Stimulated activated CD4-positive, alpha-beta T cell treated with anti-CD3 and anti-CD28 coated beads, Interleukin-4, amount 100 ng/mL, for 48 hours (primary cell): ENCODE results near the gene DRAM2.
A peak's percentile ranks its signal among the peaks of the same experiment; 100 is the strongest.
"Not testable (repeated sequence)": the region's sequence is repeated elsewhere in the genome, so short reads cannot be mapped to it uniquely, and the experiment has no call there.

Experiments used
- DNase-seq, 2 donors: peaks; one replicate each; pipeline ENCODE4 v3.0.0-alpha.2; 2020; ENCODE audit warnings: low read depth in 2 of 2

DRAM2 gene

GRCh38 chr1:111142356-111142975 lies 2.6 kb upstream of the DRAM2 start:
- DNase-seq: no peak

DNA sequence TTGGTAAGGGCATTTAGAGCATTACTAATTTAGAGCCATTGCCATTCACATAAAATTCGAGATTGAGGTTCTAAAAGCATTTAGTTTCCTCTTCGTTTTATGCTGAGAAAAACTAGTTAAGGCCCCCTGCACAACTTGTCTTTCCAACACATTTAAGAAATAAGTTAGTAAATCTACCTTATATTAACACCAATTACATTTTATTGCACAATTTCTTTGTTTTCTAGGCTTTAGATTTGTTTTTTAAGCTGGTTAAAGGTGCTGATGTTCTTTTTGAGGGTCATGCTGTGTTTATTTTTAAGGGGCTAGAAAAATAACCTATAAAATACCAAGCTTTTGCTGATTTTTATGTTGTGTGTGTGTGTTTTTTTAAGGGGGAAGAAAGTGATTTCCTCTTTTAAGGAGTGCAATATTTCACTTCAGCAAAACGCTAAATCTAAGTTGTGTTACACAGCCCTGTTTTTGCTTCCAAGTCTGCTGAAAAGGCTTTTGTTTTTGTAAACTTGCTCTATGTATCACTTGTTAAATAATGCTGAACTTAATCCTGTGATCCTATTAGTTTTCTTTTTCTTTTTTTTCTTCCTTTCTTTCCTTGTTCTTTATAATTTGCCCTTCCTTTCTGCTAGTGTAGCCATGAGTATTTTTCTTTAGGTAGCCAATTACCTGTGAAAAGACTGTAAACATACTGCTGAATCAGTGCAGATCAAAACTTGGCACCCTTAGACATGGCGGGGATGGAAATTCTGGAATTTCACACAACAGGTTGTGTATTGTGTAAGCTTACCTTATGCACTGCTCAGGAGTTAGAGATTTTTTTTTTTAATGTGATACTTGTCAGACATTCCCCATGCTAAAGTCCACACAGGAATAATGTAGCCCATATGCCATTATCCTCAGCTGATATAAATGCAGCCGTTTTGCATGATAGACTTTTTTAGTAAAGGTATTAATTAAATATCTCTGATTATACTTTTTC lies 1.6 kb upstream of the DRAM2 start:
- DNase-seq: no peak

DNA sequence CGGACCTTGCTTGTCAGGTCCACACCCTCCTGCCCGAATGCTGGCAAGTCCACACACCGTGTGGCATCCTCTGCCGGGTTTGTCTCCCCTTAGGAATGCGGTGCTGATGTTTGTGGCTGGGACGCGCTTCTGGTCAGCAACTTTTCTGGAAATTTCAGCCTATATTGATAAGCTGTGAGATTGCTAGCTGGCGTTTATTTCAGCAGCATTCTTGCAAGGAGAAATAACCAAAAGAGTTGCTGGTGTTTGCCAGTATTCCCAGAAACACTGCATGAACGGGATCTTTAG lies 731 bp upstream of the DRAM2 start:
- no peak for DNase-seq

DNA sequence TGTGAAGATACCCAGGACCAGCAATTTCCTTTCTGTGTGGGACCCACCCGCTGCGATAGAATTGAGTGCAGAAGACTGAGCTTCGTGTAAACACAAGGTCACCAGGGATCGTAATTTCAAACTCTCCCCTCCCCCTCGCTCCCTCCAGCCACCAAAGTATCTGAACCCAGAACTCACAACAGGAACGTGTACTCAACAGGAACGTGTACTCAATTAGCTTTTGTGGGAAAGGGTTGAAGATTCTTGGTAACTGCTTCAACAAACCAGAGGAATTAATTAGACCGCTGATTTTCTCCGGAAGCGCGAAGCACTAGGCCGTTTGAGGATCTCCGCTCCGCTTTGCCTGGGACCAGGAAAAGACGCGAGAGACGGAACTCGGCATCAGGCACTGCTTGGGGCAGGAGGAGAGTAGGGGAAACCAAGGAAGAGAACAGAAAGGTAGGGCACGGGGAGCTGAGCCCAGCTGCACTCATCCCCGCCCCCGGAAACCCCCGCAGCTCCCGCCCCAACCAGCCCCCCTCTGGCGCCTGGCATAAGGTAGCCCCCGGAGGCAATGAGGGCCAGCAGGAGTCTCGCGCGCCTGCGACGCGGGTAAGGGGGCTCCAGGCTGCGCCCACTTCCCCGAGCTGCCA lies 453 bp downstream of the DRAM2 start:
- DNase-seq: peak; percentile 15 to 19

GRCh38 chr1:111133866-111134265 lies 6.0 kb downstream of the DRAM2 start:
- DNase-seq: no peak

- no peak for DNase-seq
Observed at GRCh38 chr1:111131693-111132092, 8.2 kb downstream of the DRAM2 start.

DNA sequence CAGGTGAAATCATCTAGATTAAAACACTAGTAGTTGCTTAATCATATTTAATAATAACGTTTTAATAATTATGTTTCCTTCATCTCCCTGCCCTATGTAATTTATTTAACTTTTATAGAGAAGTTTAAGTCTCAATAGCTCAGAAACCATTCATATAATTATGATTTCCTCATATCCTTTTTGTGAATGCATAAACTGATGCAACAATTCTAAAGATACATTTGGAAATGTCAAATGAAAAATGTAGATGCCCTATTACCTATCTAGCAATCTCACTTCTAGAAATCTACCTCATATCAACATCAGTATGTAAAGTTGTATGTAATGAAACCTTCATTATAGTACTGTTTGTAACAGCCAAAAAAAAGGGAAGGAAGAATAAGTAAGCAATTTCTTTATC lies 10.5 kb downstream of the DRAM2 start:
- DNase-seq: no peak

GRCh38 chr1:111127923-111128643 lies 11.8 kb downstream of the DRAM2 start:
- no peak for DNase-seq

DNA sequence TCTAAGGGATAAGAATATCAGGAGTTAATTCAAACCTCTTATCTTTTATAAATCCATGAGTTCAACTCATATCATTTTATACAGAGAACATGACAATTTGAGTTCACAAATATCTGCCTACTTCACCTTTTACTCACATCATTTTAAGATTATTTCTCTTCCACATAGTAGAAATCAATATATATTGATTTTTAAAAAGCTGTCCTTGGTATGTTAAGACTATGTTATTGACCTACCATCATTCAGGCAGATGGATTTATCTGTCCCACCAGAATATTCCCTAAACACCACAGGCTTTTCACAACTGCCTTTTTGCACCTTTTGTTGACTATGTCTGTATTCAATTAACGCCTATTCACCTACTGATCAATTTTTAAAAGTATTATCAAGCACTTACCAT lies 13.5 kb downstream of the DRAM2 start:
- no peak for DNase-seq

- DNase-seq: no peak
Observed at GRCh38 chr1:111116496-111116895, 23.4 kb downstream of the DRAM2 start.

- DNase-seq: no peak
Observed at GRCh38 chr1:111110197-111110899, 29.5 kb downstream of the DRAM2 start.

- no peak for DNase-seq
Observed at GRCh38 chr1:111104981-111105380, 34.9 kb downstream of the DRAM2 start.

DNA sequence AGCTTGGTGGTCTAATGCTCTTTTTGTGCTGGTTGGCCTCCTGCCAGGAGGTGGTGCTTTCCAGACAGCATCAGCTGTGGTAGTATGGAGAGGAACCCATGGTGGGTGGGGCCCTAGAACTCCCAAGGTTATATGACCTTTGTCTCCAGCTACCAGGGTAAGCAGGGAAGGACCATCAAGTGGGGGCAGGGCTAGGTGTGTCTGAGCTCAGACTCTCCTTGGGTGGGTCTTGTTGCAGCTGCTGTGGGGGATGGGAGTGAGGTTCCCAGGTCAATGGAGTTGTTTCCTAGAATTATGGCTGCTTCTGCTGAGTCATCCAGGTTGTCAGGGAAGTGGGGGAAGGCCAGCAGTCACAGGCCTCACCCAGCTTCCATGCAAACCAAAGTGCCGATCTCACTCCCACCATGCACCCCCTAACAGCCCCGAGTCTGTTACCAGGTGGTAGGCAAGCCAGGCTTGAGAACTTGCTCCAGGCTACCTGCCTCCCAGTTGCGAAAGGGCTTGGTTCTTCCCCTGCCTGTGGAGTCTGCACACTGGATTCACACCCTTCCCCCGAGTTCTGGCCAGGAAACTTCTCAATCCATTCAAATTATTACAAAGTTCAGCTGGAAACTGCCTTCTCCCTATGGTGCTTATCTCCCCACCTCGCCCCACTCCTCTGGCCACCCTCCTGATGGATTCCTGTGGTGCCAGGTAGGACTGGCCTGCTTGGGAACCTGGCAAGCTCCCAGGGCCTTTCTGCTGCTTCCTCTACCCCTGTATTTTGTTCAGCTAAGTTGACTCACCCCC lies 37.8 kb downstream of the DRAM2 start:
- no peak for DNase-seq

GRCh38 chr1:111099289-111099688 lies 40.6 kb downstream of the DRAM2 start:
- no peak for DNase-seq

- no peak for DNase-seq
Observed at GRCh38 chr1:111097356-111098099, 42.4 kb downstream of the DRAM2 start.

DNA sequence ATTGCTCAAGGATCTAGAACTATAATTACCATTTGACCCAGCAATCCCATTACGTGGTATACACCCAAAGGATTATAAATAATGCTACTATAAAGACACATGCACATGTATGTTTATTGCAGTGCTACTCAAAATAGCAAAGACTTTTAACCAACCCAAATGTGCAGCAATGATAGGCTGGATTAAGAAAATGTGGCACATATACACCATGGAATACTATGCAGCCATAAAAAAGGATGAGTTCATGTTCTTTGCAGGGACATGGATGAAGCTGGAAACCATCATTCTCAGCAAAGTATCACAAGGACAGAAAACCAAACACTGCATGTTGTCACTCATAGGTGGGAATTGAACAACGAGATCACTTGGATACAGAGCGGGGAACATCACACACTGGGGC lies 44.5 kb downstream of the DRAM2 start:
- DNase-seq: not testable (repeated sequence)

GRCh38 chr1:111089638-111090037 lies 50.3 kb downstream of the DRAM2 start:
- DNase-seq: no peak

DNA sequence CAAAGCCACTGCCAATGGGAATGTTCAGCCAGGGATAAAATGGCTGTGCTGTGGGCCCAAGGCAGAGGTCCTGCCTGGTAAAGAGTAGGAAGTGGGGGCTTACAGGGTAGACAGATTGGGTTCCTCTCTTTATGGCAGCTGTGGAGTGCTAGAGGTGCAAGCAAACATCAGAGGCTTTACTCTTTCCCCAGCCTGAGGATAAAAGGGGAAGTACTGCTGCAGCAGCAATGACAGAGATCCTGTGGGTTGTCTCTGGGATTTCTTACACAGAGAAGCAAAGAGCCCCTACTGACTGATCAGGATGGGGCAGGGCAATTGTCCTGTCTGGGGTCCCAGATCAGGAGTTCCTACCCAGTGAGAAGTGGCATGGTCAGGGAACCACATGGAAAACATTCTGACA lies 54.2 kb downstream of the DRAM2 start:
- DNase-seq: no peak

DNA sequence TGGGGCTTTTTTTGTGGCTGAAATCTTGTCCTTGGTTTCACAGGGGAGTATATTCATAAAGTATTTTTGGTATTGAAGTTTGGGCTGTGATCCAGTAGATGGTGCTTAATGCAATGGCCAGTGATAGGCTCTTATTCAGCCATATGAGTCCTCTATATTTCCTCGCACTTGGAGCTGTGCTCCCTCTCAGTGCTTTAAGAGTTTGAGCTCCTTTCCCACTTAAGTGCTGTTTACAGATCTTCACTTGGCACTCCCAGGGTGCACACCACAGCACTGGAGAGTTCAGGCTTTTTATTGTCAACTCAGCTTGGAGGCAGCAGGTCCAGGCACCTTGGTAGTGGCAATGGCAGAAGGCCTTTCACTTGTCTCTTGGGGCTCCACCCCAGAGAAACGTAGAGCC lies 54.9 kb downstream of the DRAM2 start:
- no peak for DNase-seq
